GM23338 (cell line): ENCODE data around the gene MINK1. TPM values are rescaled to one million over a fixed set of nuclear protein-coding genes. Genes with fewer than 3 reads are reported as not detected.

Experiments used
- ATAC-seq: fragments of 200-7000 bp; cut with Tn5 transposase; 3 replicates; pipeline ENCODE4 v1.9.1; 2020
- DNase-seq: peaks from one replicate; pipeline ENCODE4 v3.0.0-alpha.2; 2015; ENCODE audit warnings: low spot score
- H2AFZ ChIP-seq: fragments of 200-600 bp; sonication (generic); 2 replicates; pipeline ENCODE4 v1.8.0; 2016; ENCODE audit warnings: antibody characterized with exemption, mild to moderate bottlenecking, moderate library complexity
- H3F3A ChIP-seq: fragments of 200-600 bp; sonication (generic); replicated peaks from 2 replicates; pipeline ENCODE4 v1.8.0; 2017; ENCODE audit warnings: antibody characterized with exemption, mixed run types, low read depth
- H3K27ac ChIP-seq: fragments of 200-600 bp; sonication (generic); 2 replicates; pipeline ENCODE4 v1.6.1; 2016; ENCODE audit warnings: low read depth
- H3K27me3 ChIP-seq: fragments of 200-600 bp; sonication (generic); 2 replicates; pipeline ENCODE4 v1.8.0; 2016; ENCODE audit warnings: mild to moderate bottlenecking, mixed run types, moderate library complexity; ENCODE audit not compliant: insufficient read depth
- H3K36me3 ChIP-seq: fragments of 200-600 bp; sonication (generic); 2 replicates; pipeline ENCODE4 v1.8.0; 2016; ENCODE audit warnings: mild to moderate bottlenecking; ENCODE audit not compliant: insufficient read depth
- H3K4me1 ChIP-seq: fragments of 200-600 bp; sonication (generic); 2 replicates; pipeline ENCODE4 v1.8.0; 2016; ENCODE audit warnings: mild to moderate bottlenecking, moderate library complexity; ENCODE audit not compliant: insufficient read depth
- H3K4me2 ChIP-seq: fragments of 200-600 bp; sonication (generic); 2 replicates; pipeline ENCODE4 v1.7.1; 2017; ENCODE audit warnings: mixed run types
- H3K4me3 ChIP-seq: fragments of 200-600 bp; sonication (generic); 2 replicates; pipeline ENCODE4 v1.6.1; 2016; ENCODE audit warnings: mixed run types
- H3K79me2 ChIP-seq: fragments of 200-600 bp; sonication (generic); replicated peaks from 2 replicates; pipeline ENCODE4 v1.8.0; 2017; ENCODE audit warnings: mild to moderate bottlenecking; ENCODE audit not compliant: insufficient read depth
- H3K9me2 ChIP-seq: fragments of 200-600 bp; sonication (generic); 2 replicates; pipeline ENCODE4 v1.8.0; 2017; ENCODE audit not compliant: insufficient read depth
- H4K20me1 ChIP-seq: fragments of 200-600 bp; sonication (generic); replicated peaks from 2 replicates; pipeline ENCODE4 v1.8.0; 2017; ENCODE audit warnings: mild to moderate bottlenecking; ENCODE audit not compliant: insufficient read depth
- H3K27ac Mint-ChIP-seq: 2 replicates; pipeline ENCODE4 v1.8.0; 2020; ENCODE audit warnings: inconsistent platforms, mild to moderate bottlenecking, moderate library complexity, mixed read lengths
- H3K27me3 Mint-ChIP-seq: 3 replicates; pipeline ENCODE4 v1.8.0; 2022; ENCODE audit warnings: low read depth, mild to moderate bottlenecking, moderate library complexity, mixed read lengths, inconsistent platforms; ENCODE audit not compliant: insufficient read depth, poor library complexity
- H3K36me3 Mint-ChIP-seq: 3 replicates; pipeline ENCODE4 v1.8.0; 2021; ENCODE audit warnings: low read depth, mild to moderate bottlenecking, inconsistent platforms, moderate library complexity, mixed read lengths
- H3K4me1 Mint-ChIP-seq: 3 replicates; pipeline ENCODE4 v1.8.0; 2020; ENCODE audit warnings: mild to moderate bottlenecking, inconsistent platforms, mixed read lengths
- H3K4me3 Mint-ChIP-seq: 3 replicates; pipeline ENCODE4 v1.8.0; 2021; ENCODE audit warnings: moderate library complexity, mild to moderate bottlenecking, inconsistent platforms, mixed read lengths
- H3K9me3 Mint-ChIP-seq: 3 replicates; pipeline ENCODE4 v1.8.0; 2020; ENCODE audit warnings: moderate library complexity, mild to moderate bottlenecking, inconsistent platforms, mixed read lengths
- CREB1 ChIP-seq: fragments of 250-450 bp; sonication (Bioruptor Pico); IDR thresholded peaks from 2 replicates; pipeline ENCODE4 v1.5.0; 2020; ENCODE audit warnings: low read depth, mild to moderate bottlenecking, moderate library complexity
- EZH2 ChIP-seq: fragments of 200-600 bp; sonication (generic); IDR thresholded peaks from one replicate; pipeline ENCODE4 v1.8.0; 2017; ENCODE audit warnings: antibody characterized with exemption, mild to moderate bottlenecking, low read depth; ENCODE audit not compliant: unreplicated experiment
- EZH2phosphoT487 ChIP-seq: fragments of 200-600 bp; sonication (generic); IDR thresholded peaks from one replicate; pipeline ENCODE4 v1.8.1; 2018; ENCODE audit warnings: antibody characterized with exemption; ENCODE audit not compliant: unreplicated experiment
- JUNB ChIP-seq: IDR thresholded peaks from one replicate; pipeline ENCODE4 v1.6.1; 2016; ENCODE audit warnings: antibody characterized with exemption; ENCODE audit not compliant: unreplicated experiment
- NANOG ChIP-seq: IDR thresholded peaks from 2 replicates; pipeline ENCODE4 v1.6.1; 2016; ENCODE audit warnings: antibody characterized with exemption, borderline replicate concordance
- POLR2AphosphoS5 ChIP-seq: IDR thresholded peaks from 2 replicates; pipeline ENCODE4 v1.6.1; 2016; ENCODE audit warnings: antibody characterized with exemption, low read depth
- polyA plus RNA-seq: library from polyadenylated mRNA; unstranded; fragments of >200 nt; fragmentation: Nextera tagmentation; extraction: Ambion mirVana; gene quantifications from 2 replicates; pipeline ENCODE4 v1.2.1, GENCODE V29; 2016
- total RNA-seq: library from RNA; depleted of rRNA; stranded (reverse); fragments of >200 nt; shearing (Covaris generic); gene quantifications from 2 replicates; pipeline ENCODE4 v1.2.3, GENCODE V29; 2014
- TF ChIP-seq, protein P1 (sequence below): IDR thresholded peaks from 2 replicates; pipeline ENCODE4 v1.6.1; 2016; ENCODE audit warnings: antibody characterized with exemption
- TF ChIP-seq, protein P2 (sequence below): IDR thresholded peaks from one replicate; pipeline ENCODE4 v1.6.1; 2018; ENCODE audit warnings: antibody characterized with exemption; ENCODE audit not compliant: unreplicated experiment

The MINK1 gene
- total and polyA plus RNA-seq, 2 experiments from 2014 or later = 17.3 to 54.9 TPM

DNA sequence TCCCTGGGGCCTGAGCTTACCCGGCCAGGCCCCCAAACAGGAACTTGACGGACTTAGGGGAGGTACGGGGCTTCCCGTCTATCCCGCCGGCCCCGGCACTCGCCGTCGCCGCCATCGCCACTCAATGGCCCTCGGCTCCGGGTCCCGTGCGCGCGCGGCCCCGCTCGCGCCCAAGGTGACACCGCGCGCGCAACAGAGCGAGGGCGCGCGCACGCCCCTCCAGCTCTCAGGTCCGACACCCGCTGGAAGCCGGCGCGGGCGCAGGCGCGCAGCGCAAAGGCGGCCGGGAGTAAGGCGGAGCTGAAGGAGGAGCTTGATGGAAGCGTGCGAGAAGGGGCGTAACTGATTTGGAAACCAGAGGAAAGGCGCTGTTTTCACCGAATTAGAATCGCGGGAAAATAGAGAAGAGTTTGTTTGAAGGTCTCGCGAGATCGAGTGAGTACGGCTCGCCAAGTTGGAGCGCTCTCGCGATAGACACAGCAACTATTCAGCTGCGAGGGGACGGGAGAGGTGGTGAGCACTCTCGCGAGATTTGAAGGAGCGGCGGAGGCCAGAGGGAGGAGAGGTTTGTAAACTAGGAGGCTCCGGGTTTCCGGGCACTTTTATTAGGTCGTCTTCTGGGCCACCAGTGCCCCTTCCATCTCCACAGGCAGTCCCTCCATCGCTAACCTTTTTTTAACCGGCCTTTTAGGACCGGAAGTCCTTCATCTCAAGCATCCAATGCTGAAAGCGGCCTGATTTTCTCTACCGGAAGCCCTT, 106.8 kb downstream of the MINK1 start, which contains the start of the genes RNF167 and SLC25A11:
Gene RNF167 (plus strand): TSS at position 473 of the 759 bp plus-strand sequence. CDS start 642 bp downstream, outside the sequence.
Gene SLC25A11 (minus strand): TSS at position 251 of the 759 bp plus-strand sequence. CDS start 136 bp downstream, at position 115.
- Mint-ChIP-seq H3K36me3 (peaks cover 79% of the 10 kb centered on the region), H3K27me3 (peaks cover 24% of the 10 kb centered on the region), H3K4me3 (peak within 1 kb of the TSS; percentile 92), H3K9me3 (no peaks in the 10 kb centered on the region), H3K27ac (peak within 1 kb of the TSS; percentile 100), H3K4me1 (peaks cover 30% of the 10 kb centered on the region)
- peaks cover 5% of the 10 kb centered on the region for H3K36me3 ChIP-seq
- 0 out of 2 replicates have a peak within 1 kb of the TSS, but pooled peaks have one; percentile 26 for H2AFZ ChIP-seq
- peaks cover 25% of the 10 kb centered on the region for H3K4me1 ChIP-seq
- H3K79me2 ChIP-seq = peaks cover 36% of the 10 kb centered on the region
- ATAC-seq = peak; percentile 74
- H3K9me2 ChIP-seq = no peaks in the 10 kb centered on the region
- H3K27ac ChIP-seq = peak within 1 kb of the TSS; percentile 84
- peaks cover 19% of the 10 kb centered on the region; the same call in 1 of the 2 replicates for H4K20me1 ChIP-seq
- peak within 1 kb of the TSS; percentile 78 for H3K4me3 ChIP-seq
- TF ChIP-seq EZH2phosphoT487 (no peak), EZH2 (no peak), NANOG (no peak), POLR2AphosphoS5 (peak; percentile 89), CREB1 (CRISPR knock-in tag) (peak; percentile 18; the same call in 1 of the 2 replicates)
- TF ChIP-seq, protein P1, sequence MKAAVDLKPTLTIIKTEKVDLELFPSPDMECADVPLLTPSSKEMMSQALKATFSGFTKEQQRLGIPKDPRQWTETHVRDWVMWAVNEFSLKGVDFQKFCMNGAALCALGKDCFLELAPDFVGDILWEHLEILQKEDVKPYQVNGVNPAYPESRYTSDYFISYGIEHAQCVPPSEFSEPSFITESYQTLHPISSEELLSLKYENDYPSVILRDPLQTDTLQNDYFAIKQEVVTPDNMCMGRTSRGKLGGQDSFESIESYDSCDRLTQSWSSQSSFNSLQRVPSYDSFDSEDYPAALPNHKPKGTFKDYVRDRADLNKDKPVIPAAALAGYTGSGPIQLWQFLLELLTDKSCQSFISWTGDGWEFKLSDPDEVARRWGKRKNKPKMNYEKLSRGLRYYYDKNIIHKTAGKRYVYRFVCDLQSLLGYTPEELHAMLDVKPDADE = no peak
- TF ChIP-seq, protein P2, sequence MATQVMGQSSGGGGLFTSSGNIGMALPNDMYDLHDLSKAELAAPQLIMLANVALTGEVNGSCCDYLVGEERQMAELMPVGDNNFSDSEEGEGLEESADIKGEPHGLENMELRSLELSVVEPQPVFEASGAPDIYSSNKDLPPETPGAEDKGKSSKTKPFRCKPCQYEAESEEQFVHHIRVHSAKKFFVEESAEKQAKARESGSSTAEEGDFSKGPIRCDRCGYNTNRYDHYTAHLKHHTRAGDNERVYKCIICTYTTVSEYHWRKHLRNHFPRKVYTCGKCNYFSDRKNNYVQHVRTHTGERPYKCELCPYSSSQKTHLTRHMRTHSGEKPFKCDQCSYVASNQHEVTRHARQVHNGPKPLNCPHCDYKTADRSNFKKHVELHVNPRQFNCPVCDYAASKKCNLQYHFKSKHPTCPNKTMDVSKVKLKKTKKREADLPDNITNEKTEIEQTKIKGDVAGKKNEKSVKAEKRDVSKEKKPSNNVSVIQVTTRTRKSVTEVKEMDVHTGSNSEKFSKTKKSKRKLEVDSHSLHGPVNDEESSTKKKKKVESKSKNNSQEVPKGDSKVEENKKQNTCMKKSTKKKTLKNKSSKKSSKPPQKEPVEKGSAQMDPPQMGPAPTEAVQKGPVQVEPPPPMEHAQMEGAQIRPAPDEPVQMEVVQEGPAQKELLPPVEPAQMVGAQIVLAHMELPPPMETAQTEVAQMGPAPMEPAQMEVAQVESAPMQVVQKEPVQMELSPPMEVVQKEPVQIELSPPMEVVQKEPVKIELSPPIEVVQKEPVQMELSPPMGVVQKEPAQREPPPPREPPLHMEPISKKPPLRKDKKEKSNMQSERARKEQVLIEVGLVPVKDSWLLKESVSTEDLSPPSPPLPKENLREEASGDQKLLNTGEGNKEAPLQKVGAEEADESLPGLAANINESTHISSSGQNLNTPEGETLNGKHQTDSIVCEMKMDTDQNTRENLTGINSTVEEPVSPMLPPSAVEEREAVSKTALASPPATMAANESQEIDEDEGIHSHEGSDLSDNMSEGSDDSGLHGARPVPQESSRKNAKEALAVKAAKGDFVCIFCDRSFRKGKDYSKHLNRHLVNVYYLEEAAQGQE = no peak
- H3K4me2 ChIP-seq = peak within 1 kb of the TSS; percentile 100
- DNase-seq = peak; percentile 100
- peaks cover 42% of the 10 kb centered on the region for H3F3A ChIP-seq
- H3K27me3 ChIP-seq = no peaks in the 10 kb centered on the region

DNA sequence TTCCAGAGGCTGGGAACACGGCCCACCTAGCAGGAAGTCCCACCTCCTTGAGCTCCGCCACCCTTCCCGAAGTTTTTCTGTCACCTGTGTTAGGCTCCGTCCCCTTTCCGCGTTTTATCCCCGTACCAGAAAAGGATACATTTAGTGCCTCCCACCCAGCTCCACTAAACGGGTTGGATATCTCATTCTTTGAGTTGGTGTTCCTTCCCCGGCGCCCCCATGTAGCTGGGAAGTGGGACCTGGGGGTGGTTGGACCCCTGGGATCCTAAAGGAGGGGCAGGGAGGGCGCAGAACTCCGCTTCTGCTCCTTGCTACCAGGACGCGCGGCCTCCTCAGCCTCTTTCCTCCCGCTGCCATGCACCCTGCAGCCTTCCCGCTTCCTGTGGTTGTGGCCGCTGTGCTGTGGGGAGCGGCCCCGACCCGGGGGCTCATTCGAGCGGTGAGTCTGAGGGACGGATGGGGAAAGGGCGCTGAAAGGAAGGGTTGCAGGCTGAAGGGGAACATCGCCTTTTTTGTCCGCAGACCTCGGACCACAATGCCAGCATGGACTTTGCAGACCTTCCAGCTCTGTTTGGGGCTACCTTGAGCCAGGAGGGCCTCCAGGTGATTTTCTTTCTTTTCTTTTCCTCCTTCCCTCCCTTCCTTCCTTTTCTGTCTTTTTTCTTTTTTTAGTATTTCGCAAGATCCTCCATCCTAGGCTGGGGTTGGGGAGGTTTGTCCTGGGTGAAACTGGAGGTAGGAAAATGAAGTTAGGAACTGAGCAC, 107.6 kb downstream of the MINK1 start:
- Mint-ChIP-seq H3K36me3 (peaks cover 86% of the 10 kb centered on the region), H3K4me1 (peaks cover 38% of the 10 kb centered on the region), H3K27ac (peak overlapping the region; percentile 100), H3K9me3 (no peaks in the 10 kb centered on the region), H3K27me3 (peaks cover 32% of the 10 kb centered on the region), H3K4me3 (peak overlapping the region; percentile 92)
- Histone ChIP-seq H3K4me3 (peak overlapping the region; percentile 78), H3K4me1 (peaks cover 32% of the 10 kb centered on the region), H3K27ac (peak overlapping the region; percentile 80), H3K79me2 (peaks cover 44% of the 10 kb centered on the region), H2AFZ (no peak overlapping the region), H3K4me2 (peak overlapping the region; percentile 99), H3F3A (peaks cover 49% of the 10 kb centered on the region), H3K9me2 (no peaks in the 10 kb centered on the region), H3K27me3 (no peaks in the 10 kb centered on the region), H4K20me1 (peaks cover 24% of the 10 kb centered on the region), H3K36me3 (peaks cover 12% of the 10 kb centered on the region)
- TF ChIP-seq POLR2AphosphoS5 (peak; percentile 36; the same call in 1 of the 2 replicates), JUNB (no peak), EZH2phosphoT487 (no peak), NANOG (no peak)
- peak; percentile 67 for ATAC-seq
- peak; percentile 96 for DNase-seq
